GM12892 (cell line): ENCODE measurements around the gene CD55.

ENCODE experiments used
- POLR2A ChIP-seq: IDR thresholded peaks from 2 replicates; pipeline ENCODE4 v1.6.1; 2011; ENCODE audit warnings: low read depth, low read length, control low read depth
- POLR2AphosphoS5 ChIP-seq: IDR thresholded peaks from 2 replicates; pipeline ENCODE4 v1.6.1; 2011; ENCODE audit warnings: low read depth, low read length, control low read depth
- TAF1 ChIP-seq: IDR thresholded peaks from 2 replicates; pipeline ENCODE4 v1.6.1; 2011; ENCODE audit warnings: low read depth, mild to moderate bottlenecking, control low read depth, low read length, borderline replicate concordance

- no peak for TF ChIP-seq POLR2A
- TF ChIP-seq POLR2AphosphoS5: no peak
- no peak for TF ChIP-seq TAF1
These were observed 46.6 kb upstream of the CD55 start for GRCh38 chr1:207274882-207275281.
